Myocyte (in vitro differentiated cells): ENCODE results near the gene AFF2. TPM values are rescaled to one million over a fixed set of nuclear protein-coding genes. Genes with fewer than 3 reads are reported as not detected.
A peak's percentile ranks its signal among the peaks of the same experiment; 100 is the strongest.

Experiments
- DNase-seq: peaks from one replicate; pipeline ENCODE4 v3.0.0-alpha.2; 2012; ENCODE audit warnings: low read depth
- total RNA-seq: library from RNA; depleted of rRNA; stranded (reverse); fragments of >200 nt; gene quantifications from 2 replicates; pipeline ENCODE4 v1.2.3, GENCODE V29; 2014

The AFF2 gene
- total RNA-seq, 1 donor from 2014 or later: 2.9 TPM

- no peak for DNase-seq
Observed at GRCh38 chrX:148914783-148915182, 414.4 kb downstream of the AFF2 start.

- no peak for DNase-seq
Observed at GRCh38 chrX:148915474-148915873, 415.1 kb downstream of the AFF2 start.

- DNase-seq: no peak
Observed at GRCh38 chrX:148917441-148917840, 417.0 kb downstream of the AFF2 start.

- no peak for DNase-seq
Observed at GRCh38 chrX:148923631-148924030, 423.2 kb downstream of the AFF2 start.

- no peak for DNase-seq
Observed at GRCh38 chrX:148926371-148926770, 426.0 kb downstream of the AFF2 start.

GRCh38 chrX:148928811-148929210, 428.4 kb downstream of the AFF2 start:
- peak; percentile 44 for DNase-seq

GRCh38 chrX:148929686-148930085, 429.3 kb downstream of the AFF2 start:
- DNase-seq: no peak

GRCh38 chrX:148930206-148930729, 429.9 kb downstream of the AFF2 start:
- DNase-seq: no peak

GRCh38 chrX:148933881-148934280, 433.5 kb downstream of the AFF2 start:
- DNase-seq: no peak

GRCh38 chrX:148938348-148938747, 437.9 kb downstream of the AFF2 start:
- DNase-seq: no peak

GRCh38 chrX:148940411-148940996, 440.1 kb downstream of the AFF2 start:
- no peak for DNase-seq

- no peak for DNase-seq
Observed at GRCh38 chrX:148942754-148943153, 442.3 kb downstream of the AFF2 start.

GRCh38 chrX:148947399-148947975, 447.1 kb downstream of the AFF2 start:
- DNase-seq: no peak

- DNase-seq: peak; percentile 51
Observed at GRCh38 chrX:148956352-148956751, 455.9 kb downstream of the AFF2 start.

GRCh38 chrX:148958901-148959300, 458.5 kb downstream of the AFF2 start:
- peak; percentile 89 for DNase-seq

GRCh38 chrX:148960060-148960459, 459.6 kb downstream of the AFF2 start:
- DNase-seq: no peak

- no peak for DNase-seq
Observed at GRCh38 chrX:148961985-148962384, 461.6 kb downstream of the AFF2 start.

- no peak for DNase-seq
Observed at GRCh38 chrX:148976571-148977400, 476.4 kb downstream of the AFF2 start.

GRCh38 chrX:148979786-148980185, 479.4 kb downstream of the AFF2 start:
- DNase-seq: no peak

- DNase-seq: no peak
Observed at GRCh38 chrX:148984238-148984637, 483.8 kb downstream of the AFF2 start.

- DNase-seq: no peak
Observed at GRCh38 chrX:148991502-148991901, 491.1 kb downstream of the AFF2 start.

- peak; percentile 6 for DNase-seq
Observed at GRCh38 chrX:148995661-148996060, 495.2 kb downstream of the AFF2 start.
